HCT116 (cell line): Measurements from ENCODE around the gene GSAP. TPM values are rescaled to one million over a fixed set of nuclear protein-coding genes. Genes with fewer than 3 reads are reported as not detected.

Experiments used
- ATAC-seq: fragments of 200-7000 bp; cut with Tn5 transposase; 2 replicates; pipeline ENCODE4 v1.9.1; 2020; ENCODE audit warnings: mild to moderate bottlenecking, moderate library complexity
- BruUV-seq: library from RNA; stranded (reverse); fragments of 400-500 nt; replicated peaks from 2 replicates; lab custom pipeline; 2021; lab: Mats Ljungman, UMichigan
- CTCF ChIA-PET: fragments of 300-600 bp; sonication (Branson Sonifier 250); formaldehyde crosslinking; loops from one replicate; lab custom pipeline; 2021; ENCODE audit warnings: antibody characterized with exemption; lab: Charles Lee
- POLR2A ChIA-PET: fragments of 300-600, 350-600 bp; sonication (Branson Sonifier 250); formaldehyde crosslinking; loops from one replicate; lab custom pipeline; 2021; ENCODE audit warnings: antibody characterized with exemption; lab: Charles Lee
- RAD21 ChIA-PET, 2 experiments: fragments of 300-600 bp; sonication (Branson Sonifier 250); formaldehyde crosslinking; loops; one replicate each; lab custom pipeline; 2023; ENCODE audit warnings: low total read pairs in 2 of 2; ENCODE audit not compliant: uncharacterized antibody in 2 of 2, unreplicated experiment in 2 of 2, low non-redundant PET in 1 of 2; lab: Charles Lee
- DNase-seq: peaks from one replicate; pipeline ENCODE4 v3.0.0-alpha.2; 2010; ENCODE audit warnings: low read depth, low spot score
- H2AFZ ChIP-seq: fragments of 200-600 bp; shearing (Covaris generic), sonication (generic); 2 replicates; pipeline ENCODE4 v1.6.1; 2017; ENCODE audit warnings: low read depth, mixed run types, mixed read lengths, antibody characterized with exemption, low read length; ENCODE audit not compliant: poor library complexity, severe bottlenecking
- H3K27ac ChIP-seq: 2 replicates; pipeline ENCODE4 v1.5.1; 2012; ENCODE audit warnings: low read depth, low read length
- H3K27me3 ChIP-seq: fragments of 200-600 bp; sonication (generic); 2 replicates; pipeline ENCODE4 v1.6.1; 2016; ENCODE audit warnings: mixed run types, low read length, mixed read lengths; ENCODE audit not compliant: insufficient read depth
- H3K36me3 ChIP-seq, 2 experiments: fragments of 200-500 bp in 1 of 2; fragments of 200-600 bp in 1 of 2; sonication (Bioruptor generic) in 1 of 2; sonication (generic) in 1 of 2; 2 replicates each; pipeline versions ENCODE4 v1.5.1 to v1.6.1; 2014 to 2016; ENCODE audit warnings: low read length in 2 of 2, inconsistent platforms in 1 of 2, mixed read lengths in 1 of 2, mixed run types in 1 of 2; ENCODE audit not compliant: insufficient read depth in 2 of 2, control insufficient read depth in 1 of 2
- H3K4me1 ChIP-seq, 2 experiments: fragments of 200-600 bp in 1 of 2; sonication (generic) in 1 of 2; 2 replicates each; pipeline versions ENCODE4 v1.5.1 to v1.6.1; 2012 to 2017; ENCODE audit warnings: low read length in 2 of 2, inconsistent platforms in 1 of 2, mild to moderate bottlenecking in 1 of 2, mixed read lengths in 1 of 2, mixed run types in 1 of 2, moderate library complexity in 1 of 2; ENCODE audit not compliant: insufficient read depth in 2 of 2, control insufficient read depth in 1 of 2
- H3K4me2 ChIP-seq: fragments of 200-600 bp; sonication (generic); 2 replicates; pipeline ENCODE4 v1.6.1; 2017; ENCODE audit warnings: mixed run types, low read length, mixed read lengths
- H3K4me3 ChIP-seq, 2 experiments: fragments of 200-600 bp in 1 of 2; sonication (generic) in 1 of 2; replicated peaks in 1 of 2; 2 replicates each; pipeline ENCODE4 v1.5.1; 2011 to 2016; ENCODE audit warnings: low read length in 2 of 2, control low read depth in 1 of 2, low read depth in 1 of 2, mild to moderate bottlenecking in 1 of 2, mixed read lengths in 1 of 2, mixed run types in 1 of 2
- H3K79me2 ChIP-seq: fragments of 200-600 bp; sonication (generic); 2 replicates; pipeline ENCODE4 v1.6.1; 2017; ENCODE audit warnings: mild to moderate bottlenecking, mixed run types, low read length, moderate library complexity, mixed read lengths; ENCODE audit not compliant: insufficient read depth
- H3K9ac ChIP-seq: fragments of 200-600 bp; sonication (generic); 2 replicates; pipeline ENCODE4 v1.6.1; 2016; ENCODE audit warnings: low read length, mixed read lengths
- H3K9me2 ChIP-seq: fragments of 200-600 bp; sonication (generic), shearing (Covaris generic); 2 replicates; pipeline ENCODE4 v1.6.1; 2017; ENCODE audit warnings: mixed run types, mild to moderate bottlenecking, moderate library complexity; ENCODE audit not compliant: insufficient read depth
- H3K9me3 ChIP-seq, 2 experiments: fragments of 200-500 bp in 1 of 2; fragments of 200-600 bp in 1 of 2; sonication (Bioruptor generic) in 1 of 2; sonication (generic) in 1 of 2; 2 replicates each; pipeline ENCODE4 v1.6.1; 2014 to 2017; ENCODE audit warnings: low read length in 2 of 2, mixed read lengths in 2 of 2, inconsistent platforms in 1 of 2, low read depth in 1 of 2, mild to moderate bottlenecking in 1 of 2, mixed run types in 1 of 2, moderate library complexity in 1 of 2; ENCODE audit not compliant: control insufficient read depth in 1 of 2, insufficient read depth in 1 of 2
- H4K20me1 ChIP-seq: fragments of 200-600 bp; sonication (generic), shearing (Covaris generic); 2 replicates; pipeline ENCODE4 v1.6.1; 2017; ENCODE audit warnings: mixed run types, mild to moderate bottlenecking, moderate library complexity; ENCODE audit not compliant: insufficient read depth
- CBX3 ChIP-seq: IDR thresholded peaks from 2 replicates; pipeline ENCODE4 v1.6.1; 2012; ENCODE audit warnings: low read depth
- EGR1 ChIP-seq: IDR thresholded peaks from 2 replicates; pipeline ENCODE4 v1.6.1; 2012; ENCODE audit warnings: low read depth
- EZH2 ChIP-seq: fragments of 200-600 bp; sonication (generic); IDR thresholded peaks from 2 replicates; pipeline ENCODE4 v1.6.1; 2017; ENCODE audit warnings: antibody characterized with exemption, mixed run types
- JUND ChIP-seq: IDR thresholded peaks from 2 replicates; pipeline ENCODE4 v1.6.1; 2012
- POLR2AphosphoS5 ChIP-seq: IDR thresholded peaks from 2 replicates; pipeline ENCODE4 v1.6.1; 2011; ENCODE audit warnings: mild to moderate bottlenecking, low read depth, low read length, moderate library complexity
- SRF ChIP-seq: IDR thresholded peaks from 2 replicates; pipeline ENCODE4 v1.6.1; 2012; ENCODE audit warnings: low read depth
- YY1 ChIP-seq: IDR thresholded peaks from 2 replicates; pipeline ENCODE4 v1.6.1; 2011; ENCODE audit warnings: low read length, low read depth, moderate library complexity, mild to moderate bottlenecking; ENCODE audit not compliant: insufficient replicate concordance; ENCODE audit errors: extremely low read depth
- intact Hi-C: fragments of 100-400 bp; cut with micrococcal nuclease; formaldehyde crosslinking; loops from 2 replicates; pipeline ENCODE4 v1.10.0; 2022
- total RNA-seq: library from RNA; stranded (reverse); gene quantifications from one replicate; pipeline ENCODE4 v1.2.1, GENCODE V29; 2021; ENCODE audit not compliant: unreplicated experiment
- TF ChIP-seq, protein P1 (sequence below): IDR thresholded peaks from 2 replicates; pipeline ENCODE4 v1.6.1; 2012; ENCODE audit warnings: low read depth
- TF ChIP-seq, protein P2 (sequence below): IDR thresholded peaks from 2 replicates; pipeline ENCODE4 v1.6.1; 2012

GSAP gene
- total RNA-seq, 1 experiment from 2014 or later: not detected

DNA sequence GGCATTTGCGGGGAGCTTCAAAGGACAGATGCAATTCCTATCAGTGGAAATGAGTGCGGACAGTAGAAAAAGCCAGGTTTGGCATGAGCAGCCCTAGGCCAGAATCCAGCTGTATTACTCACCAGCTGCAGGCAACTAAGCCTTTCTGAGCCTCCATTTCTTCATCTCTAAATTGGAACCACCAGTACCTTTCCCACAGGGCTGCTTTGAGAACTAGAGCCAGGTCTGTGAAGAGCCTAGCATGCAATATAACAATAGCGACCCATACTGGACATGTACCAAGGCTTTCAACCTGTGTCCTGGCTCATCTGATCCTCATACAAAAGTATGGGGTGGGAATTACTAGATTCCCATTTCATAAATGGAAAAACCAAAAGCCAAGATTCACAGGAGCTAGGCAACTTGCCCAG, 101.0 kb downstream of the GSAP start:
- POLR2A ChIA-PET: no interaction called here
- BruUV-seq: no TSS peak

DNA sequence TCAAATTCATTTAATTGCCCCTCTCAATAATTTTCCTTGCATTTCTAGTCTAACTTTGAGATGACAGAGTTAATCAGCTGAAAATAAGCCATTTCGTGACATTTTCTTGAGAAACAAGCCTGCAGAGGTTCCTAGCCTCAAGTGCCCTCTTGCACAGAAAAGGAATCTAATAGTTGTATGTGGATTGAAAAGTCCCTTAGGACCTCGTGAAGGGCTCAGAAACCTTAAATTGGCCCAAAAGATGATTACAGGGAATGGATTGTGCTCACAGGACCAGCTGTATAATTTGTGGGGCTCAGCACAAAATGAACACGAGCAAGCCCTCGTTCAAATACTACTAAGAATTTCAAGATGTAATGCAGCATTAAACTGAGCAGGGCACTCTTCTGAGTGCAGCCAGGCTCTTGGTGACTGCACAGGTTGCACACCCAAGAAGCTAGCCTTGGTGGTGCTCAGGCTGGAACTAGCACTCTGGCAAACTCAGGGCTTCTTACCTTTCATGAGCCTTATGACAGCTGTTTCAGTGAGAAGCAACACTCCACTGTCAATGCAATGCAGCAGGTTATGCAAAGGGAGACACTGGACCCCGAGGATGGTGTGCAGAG, 102.2 kb downstream of the GSAP start:
- Histone ChIP-seq H3K79me2 (no peaks in the 10 kb centered on the region), H2AFZ (no peak overlapping the region), H3K27ac (no peak overlapping the region), H3K9me2 (no peaks in the 10 kb centered on the region), H4K20me1 (no peaks in the 10 kb centered on the region), H3K4me1 (peaks cover 3 to 25% of the 10 kb centered on the region in 2 experiments; a peak in 2 of 4 replicates), H3K4me3 (no peak overlapping the region), H3K9ac (no peak overlapping the region), H3K36me3 (no peaks in the 10 kb centered on the region), H3K9me3 (no peaks in the 10 kb centered on the region), H3K4me2 (no peak overlapping the region), H3K27me3 (no peaks in the 10 kb centered on the region)
- CTCF ChIA-PET: no interaction called here
- ATAC-seq (no peak), DNase-seq (no peak)
- RAD21 ChIA-PET: no interaction called here
- POLR2A ChIA-PET: no interaction called here
- no TSS peak for BruUV-seq
- intact Hi-C loops: no loop called here
- TF ChIP-seq EZH2 (no peak), SRF (no peak), JUND (no peak), YY1 (no peak), CBX3 (no peak), EGR1 (no peak), POLR2AphosphoS5 (no peak)
- TF ChIP-seq, protein P1, sequence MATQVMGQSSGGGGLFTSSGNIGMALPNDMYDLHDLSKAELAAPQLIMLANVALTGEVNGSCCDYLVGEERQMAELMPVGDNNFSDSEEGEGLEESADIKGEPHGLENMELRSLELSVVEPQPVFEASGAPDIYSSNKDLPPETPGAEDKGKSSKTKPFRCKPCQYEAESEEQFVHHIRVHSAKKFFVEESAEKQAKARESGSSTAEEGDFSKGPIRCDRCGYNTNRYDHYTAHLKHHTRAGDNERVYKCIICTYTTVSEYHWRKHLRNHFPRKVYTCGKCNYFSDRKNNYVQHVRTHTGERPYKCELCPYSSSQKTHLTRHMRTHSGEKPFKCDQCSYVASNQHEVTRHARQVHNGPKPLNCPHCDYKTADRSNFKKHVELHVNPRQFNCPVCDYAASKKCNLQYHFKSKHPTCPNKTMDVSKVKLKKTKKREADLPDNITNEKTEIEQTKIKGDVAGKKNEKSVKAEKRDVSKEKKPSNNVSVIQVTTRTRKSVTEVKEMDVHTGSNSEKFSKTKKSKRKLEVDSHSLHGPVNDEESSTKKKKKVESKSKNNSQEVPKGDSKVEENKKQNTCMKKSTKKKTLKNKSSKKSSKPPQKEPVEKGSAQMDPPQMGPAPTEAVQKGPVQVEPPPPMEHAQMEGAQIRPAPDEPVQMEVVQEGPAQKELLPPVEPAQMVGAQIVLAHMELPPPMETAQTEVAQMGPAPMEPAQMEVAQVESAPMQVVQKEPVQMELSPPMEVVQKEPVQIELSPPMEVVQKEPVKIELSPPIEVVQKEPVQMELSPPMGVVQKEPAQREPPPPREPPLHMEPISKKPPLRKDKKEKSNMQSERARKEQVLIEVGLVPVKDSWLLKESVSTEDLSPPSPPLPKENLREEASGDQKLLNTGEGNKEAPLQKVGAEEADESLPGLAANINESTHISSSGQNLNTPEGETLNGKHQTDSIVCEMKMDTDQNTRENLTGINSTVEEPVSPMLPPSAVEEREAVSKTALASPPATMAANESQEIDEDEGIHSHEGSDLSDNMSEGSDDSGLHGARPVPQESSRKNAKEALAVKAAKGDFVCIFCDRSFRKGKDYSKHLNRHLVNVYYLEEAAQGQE: no peak
- TF ChIP-seq, protein P2, sequence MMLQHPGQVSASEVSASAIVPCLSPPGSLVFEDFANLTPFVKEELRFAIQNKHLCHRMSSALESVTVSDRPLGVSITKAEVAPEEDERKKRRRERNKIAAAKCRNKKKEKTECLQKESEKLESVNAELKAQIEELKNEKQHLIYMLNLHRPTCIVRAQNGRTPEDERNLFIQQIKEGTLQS: no peak

More for the DNA sequence above, 101.0 kb downstream of the GSAP start:
- no peaks in the 10 kb centered on the region for H3K36me3 ChIP-seq
- CTCF ChIA-PET: no interaction called here
- H4K20me1 ChIP-seq: no peaks in the 10 kb centered on the region
- H3K27ac ChIP-seq: no peak overlapping the region
- RAD21 ChIA-PET: no interaction called here
- TF ChIP-seq, protein P1: no peak
- no peak for TF ChIP-seq EZH2
- H3K4me1 ChIP-seq: peaks cover 0 to 13% of the 10 kb centered on the region in 2 experiments; a peak in 1 of 4 replicates
- no peaks in the 10 kb centered on the region for H3K9me3 ChIP-seq
- no peak overlapping the region for H2AFZ ChIP-seq
- ATAC-seq (no peak), DNase-seq (no peak)
- no peaks in the 10 kb centered on the region for H3K27me3 ChIP-seq
- intact Hi-C loops: no loop called here
- H3K4me2 ChIP-seq: no peak overlapping the region
- H3K79me2 ChIP-seq: no peaks in the 10 kb centered on the region
- H3K9ac ChIP-seq: no peak overlapping the region
- no peaks in the 10 kb centered on the region for H3K9me2 ChIP-seq
- no peak overlapping the region for H3K4me3 ChIP-seq
